Coronary artery (tissue), 2 donors: ENCODE data around the gene TFPI2.

ENCODE experiments used
- DNase-seq: peaks from one replicate; pipeline ENCODE4 v3.0.0-alpha.2; 2017; ENCODE audit warnings: low spot score
- H3K27ac ChIP-seq, 2 donors: fragments of 200-600 bp; sonication (generic); one replicate each; pipeline ENCODE4 v1.5.1; 2016 to 2019
- H3K4me3 ChIP-seq: fragments of 200-600 bp; sonication (generic); 2 replicates; pipeline ENCODE4 v1.5.1; 2016; ENCODE audit warnings: mild to moderate bottlenecking, moderate library complexity
- TF ChIP-seq, protein P1 (sequence below): fragments of 200-600 bp; sonication (generic); IDR thresholded peaks from one replicate; pipeline ENCODE4 v1.5.1; 2019; ENCODE audit warnings: antibody characterized with exemption

TFPI2 gene

DNA sequence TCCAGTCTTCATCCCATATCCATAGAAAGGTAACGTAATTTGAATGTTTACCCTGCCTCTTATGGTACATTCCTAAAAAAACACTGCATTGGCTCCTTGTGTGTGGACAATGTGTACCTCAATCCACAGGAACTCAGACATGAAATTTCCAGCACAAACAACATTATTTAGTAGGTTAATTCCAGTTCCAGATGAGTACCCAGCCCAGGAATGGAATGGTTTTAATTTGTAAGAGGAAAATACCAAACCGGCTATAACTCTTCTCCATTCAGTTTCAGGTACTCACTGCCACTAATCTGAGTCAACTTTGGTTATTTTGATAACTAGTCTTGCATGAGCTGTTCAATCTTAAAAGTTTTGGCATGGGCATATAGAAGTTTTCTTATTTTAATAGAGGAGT lies 39.0 kb downstream of the TFPI2 start:
- Histone ChIP-seq H3K27ac (no peak overlapping the region), H3K4me3 (no peak overlapping the region)
- DNase-seq, result no peak
- TF ChIP-seq, protein P1, sequence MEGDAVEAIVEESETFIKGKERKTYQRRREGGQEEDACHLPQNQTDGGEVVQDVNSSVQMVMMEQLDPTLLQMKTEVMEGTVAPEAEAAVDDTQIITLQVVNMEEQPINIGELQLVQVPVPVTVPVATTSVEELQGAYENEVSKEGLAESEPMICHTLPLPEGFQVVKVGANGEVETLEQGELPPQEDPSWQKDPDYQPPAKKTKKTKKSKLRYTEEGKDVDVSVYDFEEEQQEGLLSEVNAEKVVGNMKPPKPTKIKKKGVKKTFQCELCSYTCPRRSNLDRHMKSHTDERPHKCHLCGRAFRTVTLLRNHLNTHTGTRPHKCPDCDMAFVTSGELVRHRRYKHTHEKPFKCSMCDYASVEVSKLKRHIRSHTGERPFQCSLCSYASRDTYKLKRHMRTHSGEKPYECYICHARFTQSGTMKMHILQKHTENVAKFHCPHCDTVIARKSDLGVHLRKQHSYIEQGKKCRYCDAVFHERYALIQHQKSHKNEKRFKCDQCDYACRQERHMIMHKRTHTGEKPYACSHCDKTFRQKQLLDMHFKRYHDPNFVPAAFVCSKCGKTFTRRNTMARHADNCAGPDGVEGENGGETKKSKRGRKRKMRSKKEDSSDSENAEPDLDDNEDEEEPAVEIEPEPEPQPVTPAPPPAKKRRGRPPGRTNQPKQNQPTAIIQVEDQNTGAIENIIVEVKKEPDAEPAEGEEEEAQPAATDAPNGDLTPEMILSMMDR, result no peak

- TF ChIP-seq, protein P1, result no peak
- no peak for DNase-seq
- Histone ChIP-seq H3K27ac (no peak overlapping the region), H3K4me3 (no peak overlapping the region)
Observed at GRCh38 chr7:93843260-93843659, 47.3 kb downstream of the TFPI2 start.

- no peak for DNase-seq
- Histone ChIP-seq H3K4me3 (no peak overlapping the region), H3K27ac (peak overlapping the region; percentile 34 to 38)
- TF ChIP-seq, protein P1, result no peak
Observed at GRCh38 chr7:93838966-93839365, 51.6 kb downstream of the TFPI2 start.

DNA sequence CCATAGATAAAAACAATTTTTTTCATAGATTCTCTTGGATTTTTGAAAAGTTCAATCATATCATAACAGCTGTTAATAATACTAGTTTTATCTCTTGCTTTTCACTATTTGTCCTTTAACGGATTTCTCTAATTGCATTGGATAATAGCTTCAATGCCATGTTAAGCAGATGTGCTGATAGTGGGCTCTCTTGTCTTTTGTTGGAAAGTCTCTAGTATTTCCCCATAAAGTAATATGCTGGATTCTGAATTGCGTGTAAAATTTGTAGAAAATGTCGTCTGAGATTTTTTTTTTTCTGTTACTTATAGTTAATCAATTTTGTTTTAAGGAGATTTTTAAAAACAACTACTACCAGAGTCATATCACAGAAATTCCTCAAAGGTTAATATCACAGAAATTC lies 53.3 kb downstream of the TFPI2 start:
- Histone ChIP-seq H3K27ac (no peak overlapping the region), H3K4me3 (no peak overlapping the region)
- TF ChIP-seq, protein P1, result no peak
- DNase-seq, result no peak

- TF ChIP-seq, protein P1, result no peak
- Histone ChIP-seq H3K27ac (no peak overlapping the region), H3K4me3 (no peak overlapping the region)
- DNase-seq, result no peak
Observed at GRCh38 chr7:93836116-93836515, 54.4 kb downstream of the TFPI2 start.

GRCh38 chr7:93835702-93836101 lies 54.9 kb downstream of the TFPI2 start:
- no peak overlapping the region for H3K27ac ChIP-seq
- no peak for DNase-seq
- H3K4me3 ChIP-seq, result no peak overlapping the region
- TF ChIP-seq, protein P1, result no peak
